HFF-Myc (cell line): ENCODE data around the gene P3H2.

Source experiments
- DNase-seq: peaks from one replicate; pipeline ENCODE4 v3.0.0-alpha.2; 2011; ENCODE audit warnings: low read depth; ENCODE audit errors: extremely low read depth
- H3K4me3 ChIP-seq: replicated peaks from 2 replicates; pipeline ENCODE4 v1.5.1; 2011; ENCODE audit warnings: low read depth, mild to moderate bottlenecking, control low read depth, low read length
- TF ChIP-seq, protein P1 (sequence below): IDR thresholded peaks from 2 replicates; pipeline ENCODE4 v1.5.1; 2012; ENCODE audit warnings: mild to moderate bottlenecking, low read depth, low read length, control low read depth; ENCODE audit errors: missing control alignments

P3H2 gene

DNA sequence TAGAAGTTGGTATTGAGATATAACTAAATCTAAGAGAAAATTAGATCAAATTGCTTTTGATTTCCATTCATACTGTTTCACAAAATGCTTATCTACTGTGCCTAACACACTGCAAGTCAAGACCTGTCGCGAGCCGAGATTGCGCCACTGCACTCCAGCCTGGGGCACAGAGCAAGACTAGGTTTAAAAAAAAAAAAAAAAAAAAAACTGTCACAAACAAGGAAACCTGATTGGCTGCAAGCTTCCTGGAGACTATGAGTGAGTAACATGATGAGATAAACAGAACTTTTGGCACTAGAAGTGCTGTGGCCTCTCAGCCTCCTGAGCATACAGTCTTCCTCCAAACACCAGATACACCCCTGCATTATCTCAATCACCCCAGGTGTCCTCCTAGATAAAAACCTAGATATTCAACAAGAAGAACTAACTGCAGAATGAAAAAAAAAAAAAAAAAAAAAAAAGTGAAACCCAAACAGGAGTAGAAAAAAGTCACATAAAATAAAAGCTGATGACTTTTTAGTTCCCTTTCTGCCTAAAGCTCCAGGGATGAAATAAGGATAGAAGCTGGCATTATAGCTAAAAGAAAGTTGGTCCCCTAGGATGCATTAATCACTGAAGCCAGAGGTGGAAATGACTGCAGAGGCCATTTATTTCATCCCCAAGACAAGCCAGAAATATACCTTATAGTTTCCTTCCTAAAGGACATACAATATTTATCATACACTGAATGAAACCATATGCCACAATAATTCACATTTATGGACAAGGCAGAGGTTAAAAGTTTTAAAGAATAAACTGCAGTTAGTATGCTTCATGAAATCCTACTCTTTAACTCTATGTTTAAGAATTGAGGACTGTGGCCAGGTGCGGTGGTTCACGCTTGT lies 82.4 kb downstream of the P3H2 start:
- no peak overlapping the region for H3K4me3 ChIP-seq
- no peak for DNase-seq
- TF ChIP-seq, protein P1, sequence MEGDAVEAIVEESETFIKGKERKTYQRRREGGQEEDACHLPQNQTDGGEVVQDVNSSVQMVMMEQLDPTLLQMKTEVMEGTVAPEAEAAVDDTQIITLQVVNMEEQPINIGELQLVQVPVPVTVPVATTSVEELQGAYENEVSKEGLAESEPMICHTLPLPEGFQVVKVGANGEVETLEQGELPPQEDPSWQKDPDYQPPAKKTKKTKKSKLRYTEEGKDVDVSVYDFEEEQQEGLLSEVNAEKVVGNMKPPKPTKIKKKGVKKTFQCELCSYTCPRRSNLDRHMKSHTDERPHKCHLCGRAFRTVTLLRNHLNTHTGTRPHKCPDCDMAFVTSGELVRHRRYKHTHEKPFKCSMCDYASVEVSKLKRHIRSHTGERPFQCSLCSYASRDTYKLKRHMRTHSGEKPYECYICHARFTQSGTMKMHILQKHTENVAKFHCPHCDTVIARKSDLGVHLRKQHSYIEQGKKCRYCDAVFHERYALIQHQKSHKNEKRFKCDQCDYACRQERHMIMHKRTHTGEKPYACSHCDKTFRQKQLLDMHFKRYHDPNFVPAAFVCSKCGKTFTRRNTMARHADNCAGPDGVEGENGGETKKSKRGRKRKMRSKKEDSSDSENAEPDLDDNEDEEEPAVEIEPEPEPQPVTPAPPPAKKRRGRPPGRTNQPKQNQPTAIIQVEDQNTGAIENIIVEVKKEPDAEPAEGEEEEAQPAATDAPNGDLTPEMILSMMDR: no peak

- H3K4me3 ChIP-seq: no peak overlapping the region
- TF ChIP-seq, protein P1: no peak
- DNase-seq: no peak
Observed at GRCh38 chr3:190036631-190037030, 84.1 kb downstream of the P3H2 start.

DNA sequence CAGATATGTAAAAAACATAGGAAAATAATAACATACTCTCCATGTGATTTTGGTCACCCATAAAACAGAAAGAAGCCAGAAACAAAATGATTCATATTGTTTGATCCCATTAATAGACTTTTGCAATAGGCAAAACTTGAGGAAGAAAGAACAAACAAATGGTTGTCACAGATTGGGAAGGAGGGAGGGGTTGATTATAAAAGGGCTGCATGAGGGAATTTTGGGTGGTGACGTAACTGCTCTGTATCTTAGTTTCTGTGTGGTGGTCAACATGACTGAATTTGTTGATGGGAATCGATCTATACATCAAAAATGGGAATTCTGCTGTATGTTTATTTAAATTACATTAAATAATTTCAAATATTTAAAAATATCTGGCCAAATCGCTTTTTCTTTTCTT lies 86.3 kb downstream of the P3H2 start:
- TF ChIP-seq, protein P1: no peak
- no peak for DNase-seq
- H3K4me3 ChIP-seq: no peak overlapping the region

DNA sequence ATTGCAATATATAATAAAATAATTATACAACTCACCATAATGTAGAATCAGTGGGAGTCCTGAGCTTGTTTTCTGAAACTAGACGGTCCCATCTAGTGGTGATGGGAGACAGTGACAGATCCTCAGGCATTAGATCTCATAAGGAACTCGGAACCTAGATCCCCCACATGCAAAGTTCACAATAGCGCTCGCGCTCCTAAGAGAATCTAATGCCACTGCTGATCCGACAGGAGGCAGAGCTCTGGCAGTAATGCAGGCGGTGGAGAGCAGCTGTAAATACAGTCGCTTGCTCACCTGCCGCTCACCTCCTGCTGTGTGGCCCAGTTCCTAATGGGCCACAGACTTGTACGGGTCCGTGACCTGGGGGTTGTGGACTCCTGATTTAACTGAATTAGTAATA lies 87.8 kb downstream of the P3H2 start:
- H3K4me3 ChIP-seq: no peak overlapping the region
- DNase-seq: no peak
- TF ChIP-seq, protein P1: no peak

DNA sequence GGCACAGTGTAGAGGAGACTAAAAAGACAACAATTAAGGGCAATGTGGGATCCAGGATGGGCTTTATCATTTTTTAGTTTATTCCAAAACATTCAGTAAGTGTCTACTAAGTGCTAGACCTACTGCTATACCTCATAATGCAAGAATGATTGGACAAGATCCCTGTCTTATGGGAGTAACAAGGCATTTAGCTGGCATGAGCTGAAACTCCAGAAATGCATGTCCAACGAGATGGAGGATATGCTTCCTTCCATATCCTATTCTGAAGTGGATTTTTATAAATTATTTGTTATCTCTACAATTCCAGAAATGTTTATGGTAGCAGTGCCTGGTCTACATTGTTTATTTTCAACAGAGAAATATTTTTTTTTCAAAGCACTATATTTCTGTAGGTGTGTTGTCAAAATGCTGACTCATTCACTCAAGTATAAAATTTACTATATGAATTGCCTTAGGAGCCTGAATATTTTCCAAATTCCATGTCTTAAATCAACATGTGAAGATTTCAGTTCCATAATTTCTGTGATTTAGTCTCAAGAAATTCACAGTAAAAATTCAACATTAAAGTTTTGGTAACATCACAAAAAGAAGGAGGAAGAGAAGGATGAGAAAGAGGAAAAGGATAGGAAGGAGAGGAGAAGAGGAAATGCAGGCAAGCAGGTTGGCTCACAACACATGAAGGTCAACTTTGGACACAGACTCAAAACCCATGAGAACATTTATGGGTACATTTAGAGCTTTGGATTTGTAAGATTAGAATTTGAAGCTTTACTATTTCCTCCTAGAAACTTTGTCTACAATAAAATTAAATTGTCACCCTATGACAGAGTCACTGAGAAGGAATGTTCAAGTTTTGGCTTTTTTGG lies 88.6 kb downstream of the P3H2 start:
- no peak for DNase-seq
- no peak overlapping the region for H3K4me3 ChIP-seq
- TF ChIP-seq, protein P1: no peak

GRCh38 chr3:190027116-190027515 lies 93.6 kb downstream of the P3H2 start:
- no peak for DNase-seq
- no peak overlapping the region for H3K4me3 ChIP-seq
- TF ChIP-seq, protein P1: no peak
